A549 (cell line): Measurements from ENCODE around the gene MAGI1. TPM values are rescaled to one million over a fixed set of nuclear protein-coding genes. Genes with fewer than 3 reads are reported as not detected.

Experiments
- ATAC-seq, 2 experiments: fragments of 200-7000 bp in 1 of 2; fragments of >200 bp in 1 of 2; cut with Nextera tagmentation in 1 of 2; cut with Tn5 transposase in 1 of 2; 3 replicates each; pipeline versions ENCODE4 v1.8.0 to v1.9.1; 2018 to 2020; ENCODE audit warnings: mild to moderate bottlenecking in 1 of 2, moderate library complexity in 1 of 2
- CTCF ChIA-PET: fragments of 300-600 bp; sonication (Branson Sonifier 250); formaldehyde crosslinking; extraction: SDS; loops from one replicate; lab custom pipeline; 2021; ENCODE audit warnings: antibody characterized with exemption, inconsistent platforms; lab: Yijun Ruan, JAX
- POLR2A ChIA-PET: fragments of 350-600 bp; formaldehyde crosslinking; extraction: SDS; loops from one replicate; lab custom pipeline; 2021; ENCODE audit warnings: antibody characterized with exemption, inconsistent platforms; lab: Yijun Ruan, JAX
- DNase-seq, 2 experiments: peaks; one replicate each; pipeline versions ENCODE4 v3.0.0 to v3.0.0-alpha.2; 2011 to 2016; ENCODE audit warnings: low read depth in 1 of 2, low spot score in 1 of 2
- FAIRE-seq: peaks from 2 replicates; lab custom pipeline; 2011; peaks lifted over from hg19 to GRCh38; lab: Jason Lieb, UNC
- H3K27ac ChIP-seq, 2 experiments: fragments of >200 bp; sonication (Bioruptor Twin); formaldehyde crosslinking; 3 replicates each; pipeline ENCODE4 v1.5.1; 2016 to 2017
- H3K4me1 ChIP-seq: fragments of >200 bp; sonication (Bioruptor Twin); formaldehyde crosslinking; 3 replicates; pipeline ENCODE4 v1.6.1; 2016
- H3K4me2 ChIP-seq: fragments of >200 bp; sonication (Bioruptor Twin); formaldehyde crosslinking; 3 replicates; pipeline ENCODE4 v1.6.1; 2016
- H3K4me3 ChIP-seq: fragments of >200 bp; sonication (Bioruptor Twin); formaldehyde crosslinking; 3 replicates; pipeline ENCODE4 v1.5.1; 2016
- H3K9me3 ChIP-seq: fragments of >200 bp; sonication (Bioruptor Twin); formaldehyde crosslinking; 3 replicates; pipeline ENCODE4 v1.6.1; 2016
- CEBPB ChIP-seq, 2 experiments: fragments of >200 bp in 1 of 2; sonication (Bioruptor Twin) in 1 of 2; formaldehyde crosslinking in 1 of 2; IDR thresholded peaks; 2 replicates each; pipeline ENCODE4 v1.6.1; 2012 to 2016
- EHMT2 ChIP-seq: fragments of 200-600 bp; sonication (generic); IDR thresholded peaks from 2 replicates; pipeline ENCODE4 v1.6.1; 2016; ENCODE audit warnings: antibody characterized with exemption, low read depth, mild to moderate bottlenecking, moderate library complexity
- ELK1 ChIP-seq: fragments of 150-350 bp; IDR thresholded peaks from 2 replicates; pipeline ENCODE4 v1.6.1; 2014; ENCODE audit warnings: low read depth, mild to moderate bottlenecking, low read length
- EP300 ChIP-seq, 2 experiments: fragments of >200 bp; sonication (Bioruptor Twin); formaldehyde crosslinking; IDR thresholded peaks; 2 replicates in 1 of 2; 3 replicates in 1 of 2; pipeline ENCODE4 v1.6.1; 2016 to 2017
- ESRRA ChIP-seq: fragments of 150-350 bp; IDR thresholded peaks from 2 replicates; pipeline ENCODE4 v1.6.1; 2014; ENCODE audit warnings: mild to moderate bottlenecking, low read length, borderline replicate concordance
- FOSL2 ChIP-seq, 2 experiments: fragments of 450-650 bp in 1 of 2; fragments of >200 bp in 1 of 2; sonication (Bioruptor Twin) in 1 of 2; formaldehyde crosslinking; IDR thresholded peaks; 2 replicates each; pipeline versions ENCODE4 v1.5.0 to v1.6.1; 2016 to 2020; ENCODE audit warnings: mild to moderate bottlenecking in 1 of 2, moderate library complexity in 1 of 2
- FOXS1 ChIP-seq: fragments of 250-450 bp; sonication (Bioruptor Pico); IDR thresholded peaks from 2 replicates; pipeline ENCODE4 v1.5.0; 2020; ENCODE audit warnings: mild to moderate bottlenecking, moderate library complexity
- HDAC2 ChIP-seq: fragments of 200-600 bp; sonication (generic); IDR thresholded peaks from 2 replicates; pipeline ENCODE4 v1.6.1; 2016
- HEYL ChIP-seq: fragments of 250-450 bp; sonication (Bioruptor Pico); IDR thresholded peaks from 2 replicates; pipeline ENCODE4 v1.8.0; 2021; ENCODE audit warnings: mild to moderate bottlenecking, moderate library complexity
- HMGXB4 ChIP-seq: fragments of 250-450 bp; sonication (Bioruptor Pico); IDR thresholded peaks from 2 replicates; pipeline ENCODE4 v1.5.0; 2021; ENCODE audit warnings: mild to moderate bottlenecking, moderate library complexity, borderline replicate concordance
- JUN ChIP-seq, 2 experiments: fragments of >200 bp; sonication (Bioruptor Twin); formaldehyde crosslinking; IDR thresholded peaks; 2 replicates in 1 of 2; 3 replicates in 1 of 2; pipeline ENCODE4 v1.6.1; 2016 to 2017
- JUNB ChIP-seq: fragments of >200 bp; sonication (Bioruptor Twin); formaldehyde crosslinking; IDR thresholded peaks from 2 replicates; pipeline ENCODE4 v1.6.1; 2016
- KDM1A ChIP-seq: fragments of 200-600 bp; sonication (generic); IDR thresholded peaks from 2 replicates; pipeline ENCODE4 v1.6.1; 2016; ENCODE audit warnings: low read depth, mild to moderate bottlenecking
- KDM5A ChIP-seq: fragments of 200-600 bp; sonication (generic); IDR thresholded peaks from 2 replicates; pipeline ENCODE4 v1.6.1; 2016; ENCODE audit warnings: antibody characterized with exemption, mild to moderate bottlenecking
- MAFK ChIP-seq: fragments of 450-650 bp; IDR thresholded peaks from 2 replicates; pipeline ENCODE4 v1.6.1; 2014; ENCODE audit not compliant: partially characterized antibody
- MAX ChIP-seq: IDR thresholded peaks from 2 replicates; pipeline ENCODE4 v1.6.1; 2012
- MYC ChIP-seq: IDR thresholded peaks from 2 replicates; pipeline ENCODE4 v1.6.1; 2012; ENCODE audit warnings: mild to moderate bottlenecking, inconsistent platforms, low read length, improper control_type of control experiment, borderline replicate concordance
- PHF8 ChIP-seq: fragments of 200-600 bp; sonication (generic); IDR thresholded peaks from 2 replicates; pipeline ENCODE4 v1.6.1; 2016; ENCODE audit warnings: low read depth, mild to moderate bottlenecking, antibody characterized with exemption, moderate library complexity, borderline replicate concordance
- POLR2A ChIP-seq: IDR thresholded peaks from 2 replicates; pipeline ENCODE4 v1.6.1; 2012; ENCODE audit warnings: mild to moderate bottlenecking, low read length
- RAD21 ChIP-seq, 2 experiments: fragments of >200 bp in 1 of 2; sonication (Bioruptor Twin) in 1 of 2; formaldehyde crosslinking in 1 of 2; IDR thresholded peaks in 1 of 2; conservative IDR thresholded peaks in 1 of 2; 2 replicates in 1 of 2; 3 replicates in 1 of 2; pipeline ENCODE4 v1.6.1; 2012 to 2018; ENCODE audit warnings: inconsistent platforms in 1 of 2
- RCOR1 ChIP-seq: fragments of 150-350 bp; IDR thresholded peaks from 2 replicates; pipeline ENCODE4 v1.6.1; 2014; ENCODE audit warnings: antibody characterized with exemption, low read length, low read depth
- RFX5 ChIP-seq: fragments of 450-650 bp; IDR thresholded peaks from 2 replicates; pipeline ENCODE4 v1.7.1; 2014; ENCODE audit warnings: antibody characterized with exemption, mild to moderate bottlenecking, moderate library complexity
- RNF2 ChIP-seq: fragments of 200-600 bp; sonication (generic); IDR thresholded peaks from 2 replicates; pipeline ENCODE4 v1.6.1; 2016; ENCODE audit warnings: low read depth, mild to moderate bottlenecking, antibody characterized with exemption, moderate library complexity, borderline replicate concordance
- ZNF302 ChIP-seq: fragments of 250-450 bp; sonication (Bioruptor Pico); IDR thresholded peaks from 2 replicates; pipeline ENCODE4 v1.9.0; 2021; ENCODE audit warnings: inconsistent platforms, mild to moderate bottlenecking, moderate library complexity
- WGBS: methylation state at CpG from one replicate; pipeline ENCODE4 v1.1.6; 2017; ENCODE audit errors: missing lambda C conversion rate; 5-methylcytosine and 5-hydroxymethylcytosine counted together
- polyA plus RNA-seq, 4 experiments: library from polyadenylated mRNA; depleted of rRNA in 3 of 4; stranded (reverse); fragments of >200 nt; fragmentation: RNase III in 1 of 4; extraction: RNeasy Plus Mini Kit Qiagen cat#74134 plus additional on column Dnase treatment in 1 of 4; gene quantifications; 2 replicates in 3 of 4; 3 replicates in 1 of 4; pipeline ENCODE4 v1.2.3, GENCODE V29; 2011 to 2017

The MAGI1 gene
- polyA plus RNA-seq, 2 of the 4 experiments (the other 2 are of a cell fraction): 4.7 to 6.6 TPM

GRCh38 chr3:65588884-65589283 lies 449.8 kb downstream of the MAGI1 start:
- Histone ChIP-seq H3K4me3 (no peak overlapping the region), H3K27ac (no peak overlapping the region), H3K4me2 (no peak overlapping the region), H3K9me3 (no peaks in the 10 kb centered on the region), H3K4me1 (no peaks in the 10 kb centered on the region)
- WGBS: 80% methylated on average over 3 of the region's 3 CpGs
- ATAC-seq (no peak), FAIRE-seq (no peak), DNase-seq (no peak)
- CTCF ChIA-PET: no interaction called here
- TF ChIP-seq POLR2A (no peak), KDM5A (no peak), FOXS1 (CRISPR knock-in tag) (no peak)
- POLR2A ChIA-PET: no interaction called here

GRCh38 chr3:65587650-65588439 lies 450.9 kb downstream of the MAGI1 start:
- TF ChIP-seq HDAC2 (no peak), RAD21 (conservative IDR thresholded peaks at IDR 0.05 in 1 of 2, IDR thresholded peaks at IDR 0.05 in 1 of 2) (no peak), RNF2 (no peak), FOXS1 (CRISPR knock-in tag) (no peak), RCOR1 (no peak), ZNF302 (CRISPR knock-in tag) (no peak), KDM1A (no peak), RFX5 (no peak)
- TF ChIP-seq, all 56 proteins: peak for 0
- POLR2A ChIA-PET: no interaction called here
- DNase-seq: no peak
- Histone ChIP-seq H3K4me1 (no peaks in the 10 kb centered on the region), H3K27ac (no peak overlapping the region), H3K4me2 (no peak overlapping the region), H3K4me3 (no peak overlapping the region), H3K9me3 (no peaks in the 10 kb centered on the region)
- CTCF ChIA-PET: no interaction called here
- no peak for ATAC-seq
- WGBS: 76% methylated on average over 12 of the region's 12 CpGs
- FAIRE-seq: no peak

- ATAC-seq (no peak), DNase-seq (no peak), FAIRE-seq (no peak)
- Histone ChIP-seq H3K4me2 (no peak overlapping the region), H3K4me3 (no peak overlapping the region), H3K9me3 (no peaks in the 10 kb centered on the region), H3K27ac (no peak overlapping the region), H3K4me1 (no peaks in the 10 kb centered on the region)
- WGBS: 90% methylated on average over 2 of the region's 2 CpGs
- ChIA-PET POLR2A (no interaction called here), CTCF (no interaction called here)
- TF ChIP-seq EP300 (IDR thresholded peaks at IDR 0.05) (no peak), ELK1 (no peak), MAX (no peak), JUN (IDR thresholded peaks at IDR 0.05) (no peak)
These were observed 453.8 kb downstream of the MAGI1 start for GRCh38 chr3:65584913-65585312.

GRCh38 chr3:65584002-65584401 lies 454.7 kb downstream of the MAGI1 start:
- H3K4me3 ChIP-seq: no peak overlapping the region
- CTCF ChIA-PET: no interaction called here
- FAIRE-seq (no peak), DNase-seq (no peak), ATAC-seq (no peak)
- no peak for TF ChIP-seq HEYL (CRISPR knock-in tag)
- TF ChIP-seq PHF8: no peak
- TF ChIP-seq MYC: no peak
- no peak for TF ChIP-seq MAFK
- TF ChIP-seq ESRRA: no peak
- TF ChIP-seq ZNF302 (CRISPR knock-in tag): no peak
- TF ChIP-seq JUNB: no peak
- no peak for TF ChIP-seq HMGXB4
- no peak for TF ChIP-seq EHMT2
- TF ChIP-seq POLR2A: no peak
- TF ChIP-seq CEBPB (IDR thresholded peaks at IDR 0.05): no peak
- no peak for TF ChIP-seq FOSL2 (IDR thresholded peaks at IDR 0.05)
- no peak for TF ChIP-seq FOSL2 (CRISPR knock-in tag; IDR thresholded peaks at IDR 0.05)
- POLR2A ChIA-PET: interaction anchor here (0.5 kb wide), 1 partner anchor 662 kb away, joined by 5 read pairs; no protein-coding TSS in a partner anchor
- H3K9me3 ChIP-seq: no peaks in the 10 kb centered on the region
- H3K4me1 ChIP-seq: no peaks in the 10 kb centered on the region
- H3K4me2 ChIP-seq: no peak overlapping the region
- H3K27ac ChIP-seq: no peak overlapping the region
